Measurements from ENCODE around the gene POLR1H.
A peak's percentile ranks its signal among the peaks of the same experiment; 100 is the strongest.

POLR1H gene

GRCh38 chr6:30060606-30061091 lies 416 bp upstream of the POLR1H start:
- Histone ChIP-seq H2AFZ (ENCODE audit: low read depth, low read length, severe bottlenecking) (peak overlapping the region; percentile 90), H3F3A (ENCODE audit: insufficient read depth) (peaks cover 19% of the 10 kb centered on the region), H3K27ac (ENCODE audit: low read depth, low read length) (peak overlapping the region; percentile 13; the same call in 1 of the 2 replicates), H3K27me3 (ENCODE audit: low read length) (no peaks in the 10 kb centered on the region), H3K4me2 (ENCODE audit: low read depth, low read length, poor library complexity, severe bottlenecking) (peak overlapping the region; percentile 77), H3K9ac (ENCODE audit: low read length) (peak overlapping the region; percentile 77), H3K79me2 (ENCODE audit: insufficient read depth, low read length) (peaks cover 30% of the 10 kb centered on the region), H3K9me2 (replicated peaks; ENCODE audit: insufficient read depth, low read length) (no peaks in the 10 kb centered on the region), H3K9me3 (ENCODE audit: insufficient read depth, low read length) (no peaks in the 10 kb centered on the region), H4K20me1 (ENCODE audit: low read depth, low read length) (no peaks in the 10 kb centered on the region), H3K36me3 (ENCODE audit: low read length) (peaks cover 21% of the 10 kb centered on the region; the same call in 1 of the 2 replicates), H3K4me3 (ENCODE audit: insufficient read depth, low read length, poor library complexity, severe bottlenecking) (peak overlapping the region; percentile 96)
- TF ChIP-seq EZH2phosphoT487 (conservative IDR thresholded peaks at IDR 0.05; ENCODE audit: low read length) (no peak), CTCF (IDR thresholded peaks at IDR 0.05; ENCODE audit: insufficient read depth, low read length, poor library complexity, severe bottlenecking) (no peak)

GRCh38 chr6:30061858-30062458 lies 893 bp downstream of the POLR1H start:
- TF ChIP-seq CTCF (IDR thresholded peaks at IDR 0.05; ENCODE audit: insufficient read depth, low read length, poor library complexity, severe bottlenecking) (no peak), EZH2phosphoT487 (conservative IDR thresholded peaks at IDR 0.05; ENCODE audit: low read length) (no peak)
- peaks cover 20% of the 10 kb centered on the region; the same call in 1 of the 2 replicates for H3K36me3 ChIP-seq (ENCODE audit: low read length)
- peaks cover 30% of the 10 kb centered on the region for H3K79me2 ChIP-seq (ENCODE audit: insufficient read depth, low read length)
- peak overlapping the region; percentile 77 for H3K4me2 ChIP-seq (ENCODE audit: low read depth, low read length, poor library complexity, severe bottlenecking)
- H3K4me3 ChIP-seq (ENCODE audit: insufficient read depth, low read length, poor library complexity, severe bottlenecking): peak overlapping the region; percentile 96
- H2AFZ ChIP-seq (ENCODE audit: low read depth, low read length, severe bottlenecking): peak overlapping the region; percentile 90
- H3K9me2 ChIP-seq (replicated peaks; ENCODE audit: insufficient read depth, low read length): no peaks in the 10 kb centered on the region
- peaks cover 29% of the 10 kb centered on the region for H3F3A ChIP-seq (ENCODE audit: insufficient read depth)
- H3K27ac ChIP-seq (ENCODE audit: low read depth, low read length): peak overlapping the region; percentile 48
- no peaks in the 10 kb centered on the region for H3K27me3 ChIP-seq (ENCODE audit: low read length)
- H4K20me1 ChIP-seq (ENCODE audit: low read depth, low read length): no peaks in the 10 kb centered on the region
- H3K9ac ChIP-seq (ENCODE audit: low read length): peak overlapping the region; percentile 77
- H3K9me3 ChIP-seq (ENCODE audit: insufficient read depth, low read length): no peaks in the 10 kb centered on the region

GRCh38 chr6:30062471-30063178 lies 1.6 kb downstream of the POLR1H start:
- Histone ChIP-seq H4K20me1 (ENCODE audit: low read depth, low read length) (no peaks in the 10 kb centered on the region), H3K4me3 (ENCODE audit: insufficient read depth, low read length, poor library complexity, severe bottlenecking) (peak overlapping the region; percentile 96), H3K4me2 (ENCODE audit: low read depth, low read length, poor library complexity, severe bottlenecking) (peak overlapping the region; percentile 77), H3K9me3 (ENCODE audit: insufficient read depth, low read length) (no peaks in the 10 kb centered on the region), H3F3A (ENCODE audit: insufficient read depth) (peaks cover 29% of the 10 kb centered on the region), H3K9ac (ENCODE audit: low read length) (peak overlapping the region; percentile 77), H3K27ac (ENCODE audit: low read depth, low read length) (no peak overlapping the region), H3K79me2 (ENCODE audit: insufficient read depth, low read length) (peaks cover 33% of the 10 kb centered on the region), H3K9me2 (replicated peaks; ENCODE audit: insufficient read depth, low read length) (no peaks in the 10 kb centered on the region), H2AFZ (ENCODE audit: low read depth, low read length, severe bottlenecking) (no peak overlapping the region), H3K27me3 (ENCODE audit: low read length) (no peaks in the 10 kb centered on the region), H3K36me3 (ENCODE audit: low read length) (peaks cover 18% of the 10 kb centered on the region; the same call in 1 of the 2 replicates)
- TF ChIP-seq CTCF (IDR thresholded peaks at IDR 0.05; ENCODE audit: insufficient read depth, low read length, poor library complexity, severe bottlenecking): no peak
- no peak for TF ChIP-seq EZH2phosphoT487 (conservative IDR thresholded peaks at IDR 0.05; ENCODE audit: low read length)

Measured in SU-DHL-6 (cell line).